DND-41 (cell line): ENCODE measurements around the gene MAP2K2.

ENCODE experiments used
- EZH2 ChIP-seq: IDR thresholded peaks from 3 replicates; pipeline ENCODE4 v1.6.1; 2012; ENCODE audit warnings: borderline replicate concordance, low read depth, mild to moderate bottlenecking, moderate library complexity, low read length, inconsistent platforms; ENCODE audit not compliant: severe bottlenecking
- TF ChIP-seq, protein P1 (sequence below): IDR thresholded peaks from 2 replicates; pipeline ENCODE4 v1.5.1; 2012; ENCODE audit warnings: borderline replicate concordance, low read length, moderate library complexity, mild to moderate bottlenecking; ENCODE audit not compliant: poor library complexity, severe bottlenecking; ENCODE audit errors: extremely low read depth

DNA sequence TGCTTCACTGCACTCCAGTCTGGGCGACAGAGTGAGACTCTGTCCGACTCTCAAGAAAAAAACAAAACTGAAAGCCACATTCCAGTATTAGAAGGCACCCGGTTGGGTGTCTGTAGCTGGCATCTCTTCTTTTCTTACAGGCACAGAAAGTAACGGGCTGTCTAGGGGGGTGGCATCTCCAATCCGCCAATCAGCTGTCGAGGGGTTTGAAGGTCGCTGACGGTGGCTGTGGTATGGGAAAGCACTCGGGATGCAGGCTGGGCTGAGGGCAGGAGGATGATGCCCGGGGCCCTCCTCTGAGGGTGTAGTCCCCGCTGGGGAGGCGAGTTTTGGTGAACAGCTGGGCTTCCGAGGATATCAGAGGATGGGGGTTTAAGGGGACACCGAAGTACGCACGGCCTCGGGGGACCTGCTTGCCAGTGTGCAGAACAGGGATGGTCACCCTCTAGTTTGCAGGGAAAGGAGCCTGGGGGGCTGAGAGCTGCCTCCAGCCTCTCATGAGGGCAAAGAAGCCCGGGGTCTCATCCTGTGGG is 30.2 kb downstream of the MAP2K2 start:
- TF ChIP-seq, protein P1, sequence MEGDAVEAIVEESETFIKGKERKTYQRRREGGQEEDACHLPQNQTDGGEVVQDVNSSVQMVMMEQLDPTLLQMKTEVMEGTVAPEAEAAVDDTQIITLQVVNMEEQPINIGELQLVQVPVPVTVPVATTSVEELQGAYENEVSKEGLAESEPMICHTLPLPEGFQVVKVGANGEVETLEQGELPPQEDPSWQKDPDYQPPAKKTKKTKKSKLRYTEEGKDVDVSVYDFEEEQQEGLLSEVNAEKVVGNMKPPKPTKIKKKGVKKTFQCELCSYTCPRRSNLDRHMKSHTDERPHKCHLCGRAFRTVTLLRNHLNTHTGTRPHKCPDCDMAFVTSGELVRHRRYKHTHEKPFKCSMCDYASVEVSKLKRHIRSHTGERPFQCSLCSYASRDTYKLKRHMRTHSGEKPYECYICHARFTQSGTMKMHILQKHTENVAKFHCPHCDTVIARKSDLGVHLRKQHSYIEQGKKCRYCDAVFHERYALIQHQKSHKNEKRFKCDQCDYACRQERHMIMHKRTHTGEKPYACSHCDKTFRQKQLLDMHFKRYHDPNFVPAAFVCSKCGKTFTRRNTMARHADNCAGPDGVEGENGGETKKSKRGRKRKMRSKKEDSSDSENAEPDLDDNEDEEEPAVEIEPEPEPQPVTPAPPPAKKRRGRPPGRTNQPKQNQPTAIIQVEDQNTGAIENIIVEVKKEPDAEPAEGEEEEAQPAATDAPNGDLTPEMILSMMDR = no peak
- TF ChIP-seq EZH2 = no peak
